Type B pancreatic cell (in vitro differentiated cells): ENCODE data around the gene ILDR2. TPM values are rescaled to one million over a fixed set of nuclear protein-coding genes. Genes with fewer than 3 reads are reported as not detected.

Experiments used
- DNase-seq: peaks from one replicate; pipeline ENCODE4 v3.0.0; 2021; ENCODE audit warnings: mixed read lengths; ENCODE audit not compliant: unreplicated experiment; ENCODE audit errors: extremely low spot score
- H3K27ac Mint-ChIP-seq: 2 replicates; pipeline ENCODE4 v1.8.0; 2021; ENCODE audit warnings: mild to moderate bottlenecking, mixed read lengths
- H3K27me3 Mint-ChIP-seq: 2 replicates; pipeline ENCODE4 v1.8.0; 2021; ENCODE audit warnings: mixed read lengths
- H3K36me3 Mint-ChIP-seq: 2 replicates; pipeline ENCODE4 v1.8.0; 2021; ENCODE audit warnings: mixed read lengths
- H3K4me1 Mint-ChIP-seq: one replicate; pipeline ENCODE4 v1.8.0; 2021; ENCODE audit warnings: mixed read lengths; ENCODE audit not compliant: unreplicated experiment
- H3K4me3 Mint-ChIP-seq: 2 replicates; pipeline ENCODE4 v1.8.0; 2021; ENCODE audit warnings: mild to moderate bottlenecking, mixed read lengths
- H3K9me3 Mint-ChIP-seq: 2 replicates; pipeline ENCODE4 v1.8.0; 2021; ENCODE audit warnings: mixed read lengths
- total RNA-seq: library from RNA; stranded (reverse); gene quantifications from 2 replicates; pipeline ENCODE4 v1.2.1, GENCODE V29; 2021; ENCODE audit warnings: low replicate concordance
- TF ChIP-seq, protein P1 (sequence below): fragments of 200-600 bp; sonication (generic); conservative IDR thresholded peaks from 2 replicates; pipeline ENCODE4 v1.5.0; 2021; ENCODE audit warnings: antibody characterized with exemption, mild to moderate bottlenecking

Gene ILDR2
- total RNA-seq, 1 donor from 2014 or later: 48.7 TPM

DNA sequence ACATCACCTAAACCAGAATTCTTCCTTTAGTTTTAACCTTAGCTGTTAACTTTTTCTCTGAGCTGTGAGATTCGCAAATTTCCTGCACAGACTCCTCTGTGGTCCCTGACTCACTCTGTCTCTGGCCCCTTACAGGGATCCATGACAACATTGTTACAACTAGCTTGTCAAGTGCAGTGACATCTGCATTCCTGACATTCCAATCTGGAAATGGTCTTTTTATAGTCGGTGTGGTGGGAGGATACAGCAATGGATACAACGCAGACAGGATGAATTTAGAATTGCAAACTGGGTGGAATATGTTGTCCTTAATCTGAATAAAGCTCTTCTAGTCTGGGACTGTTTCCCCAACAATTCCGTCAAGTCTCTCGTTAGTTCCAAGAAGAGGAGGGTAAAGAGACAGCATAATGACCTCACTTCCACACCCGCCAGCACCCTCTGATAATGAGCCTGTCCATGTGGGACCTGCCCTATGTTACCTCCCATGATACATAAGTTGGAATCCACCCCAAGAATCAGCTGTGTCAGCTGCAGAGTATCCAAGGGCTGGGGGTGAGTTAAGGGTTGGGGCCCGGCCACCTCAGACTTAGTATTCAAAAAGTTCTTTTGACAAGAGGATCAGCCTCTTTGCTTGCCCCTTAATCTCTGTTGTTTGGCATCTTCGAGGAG lies 49.4 kb downstream of the ILDR2 start:
- TF ChIP-seq, protein P1, sequence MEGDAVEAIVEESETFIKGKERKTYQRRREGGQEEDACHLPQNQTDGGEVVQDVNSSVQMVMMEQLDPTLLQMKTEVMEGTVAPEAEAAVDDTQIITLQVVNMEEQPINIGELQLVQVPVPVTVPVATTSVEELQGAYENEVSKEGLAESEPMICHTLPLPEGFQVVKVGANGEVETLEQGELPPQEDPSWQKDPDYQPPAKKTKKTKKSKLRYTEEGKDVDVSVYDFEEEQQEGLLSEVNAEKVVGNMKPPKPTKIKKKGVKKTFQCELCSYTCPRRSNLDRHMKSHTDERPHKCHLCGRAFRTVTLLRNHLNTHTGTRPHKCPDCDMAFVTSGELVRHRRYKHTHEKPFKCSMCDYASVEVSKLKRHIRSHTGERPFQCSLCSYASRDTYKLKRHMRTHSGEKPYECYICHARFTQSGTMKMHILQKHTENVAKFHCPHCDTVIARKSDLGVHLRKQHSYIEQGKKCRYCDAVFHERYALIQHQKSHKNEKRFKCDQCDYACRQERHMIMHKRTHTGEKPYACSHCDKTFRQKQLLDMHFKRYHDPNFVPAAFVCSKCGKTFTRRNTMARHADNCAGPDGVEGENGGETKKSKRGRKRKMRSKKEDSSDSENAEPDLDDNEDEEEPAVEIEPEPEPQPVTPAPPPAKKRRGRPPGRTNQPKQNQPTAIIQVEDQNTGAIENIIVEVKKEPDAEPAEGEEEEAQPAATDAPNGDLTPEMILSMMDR: no peak
- Mint-ChIP-seq H3K27ac (no peak overlapping the region), H3K9me3 (no peaks in the 10 kb centered on the region), H3K27me3 (peaks cover 59% of the 10 kb centered on the region), H3K4me1 (no peaks in the 10 kb centered on the region), H3K36me3 (no peaks in the 10 kb centered on the region), H3K4me3 (no peak overlapping the region)
- no peak for DNase-seq

GRCh38 chr1:166924823-166925541 lies 50.4 kb downstream of the ILDR2 start:
- H3K4me1 Mint-ChIP-seq: no peaks in the 10 kb centered on the region
- no peaks in the 10 kb centered on the region for H3K36me3 Mint-ChIP-seq
- peaks cover 59% of the 10 kb centered on the region for H3K27me3 Mint-ChIP-seq
- no peak for DNase-seq
- no peak overlapping the region for H3K27ac Mint-ChIP-seq
- TF ChIP-seq, protein P1: no peak
- no peaks in the 10 kb centered on the region for H3K9me3 Mint-ChIP-seq
- H3K4me3 Mint-ChIP-seq: no peak overlapping the region

GRCh38 chr1:166920561-166921475 lies 54.5 kb downstream of the ILDR2 start:
- H3K36me3 Mint-ChIP-seq: no peaks in the 10 kb centered on the region
- peaks cover 74% of the 10 kb centered on the region for H3K27me3 Mint-ChIP-seq
- no peak overlapping the region for H3K27ac Mint-ChIP-seq
- peak; percentile 69 for DNase-seq
- TF ChIP-seq, protein P1: no peak
- no peaks in the 10 kb centered on the region for H3K9me3 Mint-ChIP-seq
- no peaks in the 10 kb centered on the region for H3K4me1 Mint-ChIP-seq
- H3K4me3 Mint-ChIP-seq: peak overlapping the region; percentile 74

GRCh38 chr1:166918956-166919316 lies 56.4 kb downstream of the ILDR2 start:
- TF ChIP-seq, protein P1: no peak
- no peak for DNase-seq
- Mint-ChIP-seq H3K4me3 (no peak overlapping the region), H3K4me1 (no peaks in the 10 kb centered on the region), H3K36me3 (no peaks in the 10 kb centered on the region), H3K27ac (no peak overlapping the region), H3K9me3 (no peaks in the 10 kb centered on the region), H3K27me3 (peaks cover 76% of the 10 kb centered on the region)

- no peaks in the 10 kb centered on the region for H3K36me3 Mint-ChIP-seq
- no peak overlapping the region for H3K4me3 Mint-ChIP-seq
- no peak overlapping the region for H3K27ac Mint-ChIP-seq
- peaks cover 81% of the 10 kb centered on the region for H3K27me3 Mint-ChIP-seq
- no peaks in the 10 kb centered on the region for H3K4me1 Mint-ChIP-seq
- no peaks in the 10 kb centered on the region for H3K9me3 Mint-ChIP-seq
- no peak for DNase-seq
- TF ChIP-seq, protein P1: no peak
Measured at GRCh38 chr1:166918088-166918955, 57.0 kb downstream of the ILDR2 start.
